MCF 10A (cell line): ENCODE data around the gene ZFX. TPM values are rescaled to one million over a fixed set of nuclear protein-coding genes. Genes with fewer than 3 reads are reported as not detected.

Experiments used
- BruUV-seq: library from RNA; stranded (reverse); fragments of 400-500 nt; replicated peaks from 2 replicates; lab custom pipeline; 2021; lab: Mats Ljungman, UMichigan
- CTCF ChIA-PET: fragments of 300-600 bp; sonication (Branson Sonifier 250); formaldehyde crosslinking; extraction: SDS; loops from one replicate; lab custom pipeline; 2021; ENCODE audit warnings: antibody characterized with exemption, inconsistent platforms; lab: Yijun Ruan, JAX
- POLR2A ChIA-PET: fragments of 300-600, 350-650 bp; sonication (Branson Sonifier 250); formaldehyde crosslinking; extraction: SDS; loops from one replicate; lab custom pipeline; 2020; ENCODE audit warnings: antibody characterized with exemption, inconsistent platforms; lab: Yijun Ruan, JAX
- DNase-seq: peaks from one replicate; pipeline ENCODE4 v3.0.0-alpha.2; 2018; ENCODE audit not compliant: unreplicated experiment
- H3K27ac Mint-ChIP-seq: one replicate; pipeline ENCODE4 v1.8.0; 2022; ENCODE audit warnings: mild to moderate bottlenecking, low read depth, mixed read lengths; ENCODE audit not compliant: unreplicated experiment
- H3K27me3 Mint-ChIP-seq: one replicate; pipeline ENCODE4 v1.8.0; 2022; ENCODE audit warnings: mixed read lengths; ENCODE audit not compliant: insufficient read depth, unreplicated experiment
- H3K36me3 Mint-ChIP-seq: one replicate; pipeline ENCODE4 v1.8.0; 2022; ENCODE audit warnings: mild to moderate bottlenecking, moderate library complexity, mixed read lengths; ENCODE audit not compliant: insufficient read depth, unreplicated experiment
- H3K4me1 Mint-ChIP-seq: one replicate; pipeline ENCODE4 v1.8.0; 2022; ENCODE audit warnings: mixed read lengths; ENCODE audit not compliant: insufficient read depth, unreplicated experiment
- H3K4me3 Mint-ChIP-seq: one replicate; pipeline ENCODE4 v1.8.0; 2022; ENCODE audit warnings: mild to moderate bottlenecking, moderate library complexity, mixed read lengths; ENCODE audit not compliant: unreplicated experiment
- H3K9me3 Mint-ChIP-seq: one replicate; pipeline ENCODE4 v1.8.0; 2022; ENCODE audit warnings: mixed read lengths; ENCODE audit not compliant: unreplicated experiment
- intact Hi-C: fragments of 100-400 bp; cut with micrococcal nuclease; formaldehyde crosslinking; loops from 2 replicates; pipeline ENCODE4 v1.14.1; 2022
- total RNA-seq: library from RNA; stranded (reverse); gene quantifications from 2 replicates; pipeline ENCODE4 v1.2.3, GENCODE V29; 2022
- TF ChIP-seq, protein P1 (sequence below): fragments of 200-600 bp; IDR thresholded peaks from one replicate; pipeline ENCODE4 v1.8.0; 2022; ENCODE audit warnings: antibody characterized with exemption, mild to moderate bottlenecking; ENCODE audit not compliant: unreplicated experiment

The ZFX gene
- total RNA-seq, 1 experiment from 2014 or later, result 72.3 TPM

DNA sequence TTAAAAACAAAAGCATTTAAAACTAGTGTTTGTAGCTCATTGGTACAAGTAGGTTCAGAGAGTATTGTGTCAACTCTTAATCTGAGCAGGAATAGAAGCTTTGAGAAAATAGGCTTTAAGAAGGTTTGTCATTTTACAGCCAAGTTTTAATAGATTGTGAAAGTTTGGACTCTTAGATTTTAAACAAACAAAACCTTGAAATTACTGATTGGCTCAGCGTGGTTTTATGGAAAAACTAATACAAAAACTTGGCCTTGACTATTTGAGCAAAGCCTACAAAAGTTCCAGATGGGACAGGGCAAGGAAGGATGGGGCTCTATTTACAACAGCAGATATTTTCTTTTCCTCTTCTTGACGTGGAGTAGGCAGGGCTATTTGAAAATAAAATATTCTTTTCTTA lies 16.5 kb downstream of the ZFX start:
- ChIA-PET POLR2A (interaction anchor here (1.2 to 1.5 kb wide), 2 partner anchors 11 to 83 kb away, joined by 4 read pairs; no protein-coding TSS in a partner anchor), CTCF (interaction anchor here (0.7 kb wide), 1 partner anchor 21 kb away, joined by 3 read pairs; no protein-coding TSS in a partner anchor)
- no peak overlapping the region for H3K27ac Mint-ChIP-seq
- TF ChIP-seq, protein P1, sequence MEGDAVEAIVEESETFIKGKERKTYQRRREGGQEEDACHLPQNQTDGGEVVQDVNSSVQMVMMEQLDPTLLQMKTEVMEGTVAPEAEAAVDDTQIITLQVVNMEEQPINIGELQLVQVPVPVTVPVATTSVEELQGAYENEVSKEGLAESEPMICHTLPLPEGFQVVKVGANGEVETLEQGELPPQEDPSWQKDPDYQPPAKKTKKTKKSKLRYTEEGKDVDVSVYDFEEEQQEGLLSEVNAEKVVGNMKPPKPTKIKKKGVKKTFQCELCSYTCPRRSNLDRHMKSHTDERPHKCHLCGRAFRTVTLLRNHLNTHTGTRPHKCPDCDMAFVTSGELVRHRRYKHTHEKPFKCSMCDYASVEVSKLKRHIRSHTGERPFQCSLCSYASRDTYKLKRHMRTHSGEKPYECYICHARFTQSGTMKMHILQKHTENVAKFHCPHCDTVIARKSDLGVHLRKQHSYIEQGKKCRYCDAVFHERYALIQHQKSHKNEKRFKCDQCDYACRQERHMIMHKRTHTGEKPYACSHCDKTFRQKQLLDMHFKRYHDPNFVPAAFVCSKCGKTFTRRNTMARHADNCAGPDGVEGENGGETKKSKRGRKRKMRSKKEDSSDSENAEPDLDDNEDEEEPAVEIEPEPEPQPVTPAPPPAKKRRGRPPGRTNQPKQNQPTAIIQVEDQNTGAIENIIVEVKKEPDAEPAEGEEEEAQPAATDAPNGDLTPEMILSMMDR, result no peak
- no peaks in the 10 kb centered on the region for H3K27me3 Mint-ChIP-seq
- H3K36me3 Mint-ChIP-seq, result peaks cover 38% of the 10 kb centered on the region
- BruUV-seq, result no TSS peak
- intact Hi-C loops, result no loop called here
- no peak for DNase-seq
- H3K9me3 Mint-ChIP-seq, result no peaks in the 10 kb centered on the region
- H3K4me1 Mint-ChIP-seq, result peaks cover 46% of the 10 kb centered on the region
- no peak overlapping the region for H3K4me3 Mint-ChIP-seq

DNA sequence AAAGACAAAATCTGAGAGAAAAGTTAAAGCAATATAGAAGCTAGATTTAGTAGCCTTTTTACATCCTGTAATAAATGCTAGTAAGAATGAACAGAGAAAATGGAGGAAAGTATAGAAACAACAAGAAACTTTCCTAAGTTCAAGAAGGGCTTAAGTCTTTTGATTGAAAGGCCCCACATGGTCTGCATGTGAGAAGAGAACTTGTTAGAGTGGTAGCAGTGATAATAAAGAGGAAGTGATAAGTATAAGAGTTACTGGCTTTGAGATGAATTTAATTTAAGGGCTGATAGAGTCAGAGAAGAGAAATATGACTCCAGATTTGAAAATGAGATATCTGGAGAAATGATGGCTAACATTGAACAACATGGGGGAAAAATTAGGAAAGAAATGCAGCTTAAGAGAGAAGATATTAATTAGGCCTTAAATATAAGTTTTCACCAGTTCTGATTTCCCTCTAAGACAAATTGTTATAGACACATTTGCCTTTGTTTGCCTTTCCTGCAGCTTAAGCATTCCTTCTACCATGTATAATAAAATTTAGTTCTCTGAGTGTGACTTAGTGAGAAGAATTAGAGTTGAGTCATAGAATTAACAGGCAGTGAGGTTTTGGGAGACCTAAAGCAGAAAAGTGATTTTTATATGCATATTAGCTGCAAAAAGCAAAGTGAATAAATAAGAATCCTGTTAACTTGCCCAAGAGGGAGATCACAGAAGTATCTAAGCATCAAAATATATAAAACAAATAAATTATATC lies 18.4 kb downstream of the ZFX start:
- Mint-ChIP-seq H3K4me3 (no peak overlapping the region), H3K4me1 (peaks cover 45% of the 10 kb centered on the region), H3K9me3 (no peaks in the 10 kb centered on the region), H3K27me3 (no peaks in the 10 kb centered on the region), H3K36me3 (peaks cover 38% of the 10 kb centered on the region), H3K27ac (peak overlapping the region; percentile 71)
- intact Hi-C loops, result no loop called here
- TF ChIP-seq, protein P1, result no peak
- ChIA-PET POLR2A (interaction anchor here (1.1 to 1.2 kb wide), 2 partner anchors 16 to 113 kb away, joined by 3 read pairs; partner anchors contain the start of gene EIF2S3), CTCF (no interaction called here)
- no TSS peak for BruUV-seq
- DNase-seq, result no peak

- peaks cover 44% of the 10 kb centered on the region for H3K4me1 Mint-ChIP-seq
- intact Hi-C loops, result no loop called here
- CTCF ChIA-PET, result no interaction called here
- TF ChIP-seq, protein P1, result no peak
- BruUV-seq, result no TSS peak
- H3K36me3 Mint-ChIP-seq, result peaks cover 42% of the 10 kb centered on the region
- no peak for DNase-seq
- no peaks in the 10 kb centered on the region for H3K27me3 Mint-ChIP-seq
- H3K27ac Mint-ChIP-seq, result peak overlapping the region; percentile 71
- no peaks in the 10 kb centered on the region for H3K9me3 Mint-ChIP-seq
- POLR2A ChIA-PET, result interaction anchor here (1.1 to 1.2 kb wide), 2 partner anchors 12 to 32 kb away, joined by 3 read pairs; no protein-coding TSS in a partner anchor
- no peak overlapping the region for H3K4me3 Mint-ChIP-seq
These were observed 19.3 kb downstream of the ZFX start for GRCh38 chrX:24168807-24169206.

DNA sequence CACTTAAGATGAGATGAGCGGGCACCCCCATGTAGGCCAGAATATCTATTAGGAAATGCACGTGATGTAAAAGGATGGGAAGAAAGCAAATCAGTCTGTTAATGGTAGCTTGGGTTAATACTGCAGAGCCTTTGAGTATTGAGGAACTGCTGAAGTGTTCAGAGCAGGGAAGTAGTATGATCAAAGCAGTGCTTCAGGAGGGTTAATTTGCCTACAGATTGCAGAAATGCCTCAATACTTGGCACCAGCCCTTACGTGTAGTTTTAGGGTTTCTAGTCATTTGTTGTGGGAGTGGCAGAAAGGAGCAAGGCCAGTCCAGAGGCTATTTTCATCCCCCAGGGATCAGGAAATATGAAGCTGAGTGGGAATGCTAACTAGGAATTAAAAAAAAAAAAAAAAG lies 19.7 kb downstream of the ZFX start:
- ChIA-PET POLR2A (interaction anchor here (1.1 to 1.2 kb wide), 2 partner anchors 12 to 32 kb away, joined by 3 read pairs; no protein-coding TSS in a partner anchor), CTCF (no interaction called here)
- TF ChIP-seq, protein P1, result no peak
- peak overlapping the region; percentile 71 for H3K27ac Mint-ChIP-seq
- peak overlapping the region; percentile 3 for H3K4me3 Mint-ChIP-seq
- no peak for DNase-seq
- H3K36me3 Mint-ChIP-seq, result peaks cover 42% of the 10 kb centered on the region
- intact Hi-C loops, result no loop called here
- H3K27me3 Mint-ChIP-seq, result no peaks in the 10 kb centered on the region
- H3K9me3 Mint-ChIP-seq, result no peaks in the 10 kb centered on the region
- BruUV-seq, result no TSS peak
- H3K4me1 Mint-ChIP-seq, result peaks cover 44% of the 10 kb centered on the region
